Mucosa of stomach (tissue), 1 donor: ENCODE results near the gene CLK3.
"Not testable (repeated sequence)": the region's sequence is repeated elsewhere in the genome, so short reads cannot be mapped to it uniquely, and the experiment has no call there.

Source experiments
- H3K27me3 ChIP-seq: one replicate; pipeline ENCODE4 v1.7.0; 2013; ENCODE audit warnings: mild to moderate bottlenecking, low read length; ENCODE audit not compliant: control insufficient read depth, insufficient read depth
- H3K36me3 ChIP-seq: one replicate; pipeline ENCODE4 v1.7.0; 2013; ENCODE audit warnings: low read length; ENCODE audit not compliant: control insufficient read depth, insufficient read depth
- H3K4me1 ChIP-seq: one replicate; pipeline ENCODE4 v1.7.0; 2013; ENCODE audit warnings: mild to moderate bottlenecking, low read length; ENCODE audit not compliant: control insufficient read depth, insufficient read depth
- H3K4me3 ChIP-seq: one replicate; pipeline ENCODE4 v1.7.0; 2013; ENCODE audit warnings: low read length
- H3K9ac ChIP-seq: one replicate; pipeline ENCODE4 v1.7.0; 2013; ENCODE audit warnings: mild to moderate bottlenecking, low read length, moderate library complexity
- H3K9me3 ChIP-seq: one replicate; pipeline ENCODE4 v1.7.0; 2013; ENCODE audit warnings: mild to moderate bottlenecking, low read length, moderate library complexity; ENCODE audit not compliant: control insufficient read depth
- donor health status: Pancreatic carcinoma.

Gene CLK3

DNA sequence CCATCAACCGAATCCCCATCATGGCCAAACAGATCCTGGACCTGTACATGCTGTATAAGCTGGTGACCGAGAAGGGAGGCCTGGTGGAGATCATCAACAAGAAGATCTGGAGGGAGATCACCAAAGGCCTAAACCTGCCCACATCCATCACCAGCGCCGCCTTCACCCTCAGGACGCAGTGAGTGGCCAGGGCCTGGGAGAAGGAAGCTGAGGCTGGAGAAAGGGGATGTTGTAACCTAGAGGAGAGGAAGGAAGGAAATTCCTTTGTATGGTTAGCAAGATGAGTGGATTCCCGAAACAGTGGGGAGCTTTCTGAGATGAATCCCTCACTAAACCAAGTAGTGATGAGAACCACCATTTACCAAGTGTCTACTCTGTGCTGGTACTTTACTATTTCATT is 25.8 kb upstream of the CLK3 start:
- peaks cover 4% of the 10 kb centered on the region for H3K36me3 ChIP-seq
- no peaks in the 10 kb centered on the region for H3K27me3 ChIP-seq
- H3K4me1 ChIP-seq = no peaks in the 10 kb centered on the region
- H3K4me3 ChIP-seq = no peak overlapping the region
- H3K9me3 ChIP-seq = no peaks in the 10 kb centered on the region
- no peak overlapping the region for H3K9ac ChIP-seq

- Histone ChIP-seq H3K36me3 (peaks cover 4% of the 10 kb centered on the region), H3K9ac (no peak overlapping the region), H3K4me3 (no peak overlapping the region)
Measured at GRCh38 chr15:74592222-74592621, 23.4 kb upstream of the CLK3 start.

DNA sequence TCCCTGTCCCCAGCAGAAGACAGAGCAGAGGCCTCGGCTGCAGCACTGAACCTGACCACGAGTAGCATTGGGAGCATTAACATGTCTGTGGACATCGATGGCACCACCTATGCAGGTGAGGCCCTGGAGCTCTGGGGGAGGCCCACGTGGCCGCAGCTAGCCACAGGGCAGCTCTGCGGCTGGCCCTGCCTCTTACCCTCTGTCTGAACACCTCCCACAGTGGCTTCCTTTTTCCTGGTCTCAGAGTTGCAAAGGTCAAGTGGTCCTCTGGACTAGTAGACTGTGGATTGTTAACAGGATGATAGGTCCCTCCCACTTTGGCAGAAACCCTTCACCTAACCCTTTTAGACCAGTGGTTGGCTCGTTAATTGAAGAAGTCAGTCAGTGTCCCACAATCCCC is 22.5 kb upstream of the CLK3 start:
- Histone ChIP-seq H3K27me3 (no peaks in the 10 kb centered on the region), H3K36me3 (peaks cover 4% of the 10 kb centered on the region), H3K9ac (no peak overlapping the region), H3K4me1 (no peaks in the 10 kb centered on the region), H3K9me3 (no peaks in the 10 kb centered on the region), H3K4me3 (no peak overlapping the region)

More at GRCh38 chr15:74592222-74592621, 23.4 kb upstream of the CLK3 start:
- Histone ChIP-seq H3K27me3 (no peaks in the 10 kb centered on the region), H3K4me1 (no peaks in the 10 kb centered on the region), H3K9me3 (no peaks in the 10 kb centered on the region)

GRCh38 chr15:74594455-74594854 is 21.2 kb upstream of the CLK3 start:
- Histone ChIP-seq H3K36me3 (peaks cover 4% of the 10 kb centered on the region), H3K4me1 (peaks cover 7% of the 10 kb centered on the region), H3K4me3 (no peak overlapping the region), H3K27me3 (no peaks in the 10 kb centered on the region), H3K9ac (no peak overlapping the region), H3K9me3 (no peaks in the 10 kb centered on the region)

GRCh38 chr15:74595271-74595670 is 20.4 kb upstream of the CLK3 start:
- no peaks in the 10 kb centered on the region for H3K27me3 ChIP-seq
- peaks cover 2% of the 10 kb centered on the region for H3K36me3 ChIP-seq

GRCh38 chr15:74596736-74597135 is 18.9 kb upstream of the CLK3 start:
- not testable (repeated sequence) for H3K4me3 ChIP-seq, H3K9ac ChIP-seq, H3K36me3 ChIP-seq, H3K9me3 ChIP-seq, H3K27me3 ChIP-seq
- H3K4me1 ChIP-seq = peaks cover 11% of the 10 kb centered on the region

More at GRCh38 chr15:74595271-74595670, 20.4 kb upstream of the CLK3 start:
- Histone ChIP-seq H3K4me3 (no peak overlapping the region), H3K9me3 (no peaks in the 10 kb centered on the region), H3K4me1 (peaks cover 11% of the 10 kb centered on the region), H3K9ac (no peak overlapping the region)

DNA sequence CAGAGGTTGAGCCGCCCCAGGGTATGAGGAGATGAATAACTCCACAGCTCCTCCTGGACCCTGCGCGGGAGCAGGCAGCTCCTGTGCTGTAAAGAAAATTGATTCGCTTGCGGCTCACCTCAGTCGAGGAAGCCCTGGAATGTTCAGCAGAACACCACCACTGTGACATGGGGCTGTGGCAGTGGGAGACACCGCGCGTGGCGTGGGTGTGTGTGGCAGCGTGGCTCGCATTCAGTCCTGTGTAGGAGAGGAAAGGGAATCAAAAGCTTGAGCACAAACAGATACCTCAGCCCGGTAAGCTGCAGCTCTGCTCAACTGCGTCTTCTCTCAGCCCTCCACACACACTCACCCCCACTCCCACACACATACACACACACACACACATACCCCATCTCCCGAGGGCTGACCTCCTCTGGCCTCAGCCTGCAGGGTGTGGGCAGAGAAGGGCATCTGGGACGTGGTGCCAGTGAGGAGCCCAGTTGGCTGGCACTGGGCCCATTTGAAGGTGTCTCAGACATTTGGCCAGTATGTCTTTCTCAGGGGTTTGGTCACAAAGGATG is 18.4 kb upstream of the CLK3 start:
- H3K9me3 ChIP-seq, H3K36me3 ChIP-seq, H3K4me3 ChIP-seq, H3K27me3 ChIP-seq, H3K9ac ChIP-seq: not testable (repeated sequence)
- peaks cover 11% of the 10 kb centered on the region for H3K4me1 ChIP-seq

DNA sequence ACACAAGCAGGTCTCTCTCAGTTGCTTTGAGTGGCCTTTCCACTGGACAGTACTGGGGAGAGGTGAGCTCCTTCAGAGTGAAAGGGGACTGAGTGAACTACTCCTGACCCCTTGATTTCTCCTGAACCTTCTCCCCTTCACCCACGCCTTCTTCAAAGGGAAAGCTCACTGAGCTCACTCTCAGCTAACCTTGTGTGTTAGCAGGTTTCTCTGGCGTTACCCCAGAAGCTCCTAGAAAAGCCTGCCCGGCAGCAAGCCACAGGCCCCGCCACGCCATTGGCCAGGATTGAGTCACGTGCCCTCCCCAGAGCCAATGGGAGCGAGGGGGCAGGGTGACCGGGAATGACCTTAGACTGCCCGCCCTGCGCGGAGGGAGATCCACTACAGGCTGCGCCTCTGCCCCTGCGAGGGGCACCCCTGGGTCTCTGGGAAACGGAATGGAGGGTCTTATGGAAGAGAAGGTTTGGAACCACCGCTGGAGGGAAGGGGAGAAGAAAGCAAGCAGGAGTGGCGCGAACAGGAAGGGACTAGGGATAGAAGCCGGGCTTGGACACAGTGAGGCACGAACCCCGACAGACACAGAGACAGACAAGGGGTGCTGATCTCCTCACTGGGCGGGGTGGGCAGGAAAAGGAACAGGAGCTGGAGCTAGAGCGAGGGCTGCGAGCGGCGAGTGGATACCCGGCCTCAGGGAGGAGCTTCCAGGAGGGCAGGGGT is 17.4 kb upstream of the CLK3 start:
- H3K36me3 ChIP-seq = no peaks in the 10 kb centered on the region
- H3K4me3 ChIP-seq = peak overlapping the region; percentile 74
- H3K27me3 ChIP-seq = no peaks in the 10 kb centered on the region
- peaks cover 11% of the 10 kb centered on the region for H3K4me1 ChIP-seq
- H3K9ac ChIP-seq = peak overlapping the region; percentile 90
- H3K9me3 ChIP-seq = no peaks in the 10 kb centered on the region

DNA sequence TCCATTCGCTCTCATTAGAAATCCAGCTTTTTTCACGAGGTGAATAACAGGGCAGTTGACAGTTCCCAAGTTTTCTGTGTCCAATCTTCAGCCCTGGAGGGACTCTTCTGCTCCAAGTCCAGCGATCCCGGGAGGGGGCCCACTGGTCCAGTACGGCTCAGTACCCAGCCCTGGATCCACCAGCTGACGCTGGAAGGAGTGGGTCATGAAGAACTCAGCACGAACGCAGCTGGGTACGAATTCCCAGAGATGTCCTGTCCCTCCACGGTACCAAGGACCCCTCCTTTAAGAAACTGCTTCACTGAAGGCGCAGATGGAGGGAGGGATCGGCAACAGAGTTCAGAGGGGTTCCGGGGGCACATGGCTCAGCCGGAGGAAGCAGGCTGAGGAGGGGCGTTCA is 16.5 kb upstream of the CLK3 start:
- Histone ChIP-seq H3K4me3 (peak overlapping the region; percentile 74), H3K9ac (peak overlapping the region; percentile 90), H3K4me1 (peaks cover 11% of the 10 kb centered on the region), H3K9me3 (no peaks in the 10 kb centered on the region), H3K36me3 (no peaks in the 10 kb centered on the region), H3K27me3 (no peaks in the 10 kb centered on the region)

DNA sequence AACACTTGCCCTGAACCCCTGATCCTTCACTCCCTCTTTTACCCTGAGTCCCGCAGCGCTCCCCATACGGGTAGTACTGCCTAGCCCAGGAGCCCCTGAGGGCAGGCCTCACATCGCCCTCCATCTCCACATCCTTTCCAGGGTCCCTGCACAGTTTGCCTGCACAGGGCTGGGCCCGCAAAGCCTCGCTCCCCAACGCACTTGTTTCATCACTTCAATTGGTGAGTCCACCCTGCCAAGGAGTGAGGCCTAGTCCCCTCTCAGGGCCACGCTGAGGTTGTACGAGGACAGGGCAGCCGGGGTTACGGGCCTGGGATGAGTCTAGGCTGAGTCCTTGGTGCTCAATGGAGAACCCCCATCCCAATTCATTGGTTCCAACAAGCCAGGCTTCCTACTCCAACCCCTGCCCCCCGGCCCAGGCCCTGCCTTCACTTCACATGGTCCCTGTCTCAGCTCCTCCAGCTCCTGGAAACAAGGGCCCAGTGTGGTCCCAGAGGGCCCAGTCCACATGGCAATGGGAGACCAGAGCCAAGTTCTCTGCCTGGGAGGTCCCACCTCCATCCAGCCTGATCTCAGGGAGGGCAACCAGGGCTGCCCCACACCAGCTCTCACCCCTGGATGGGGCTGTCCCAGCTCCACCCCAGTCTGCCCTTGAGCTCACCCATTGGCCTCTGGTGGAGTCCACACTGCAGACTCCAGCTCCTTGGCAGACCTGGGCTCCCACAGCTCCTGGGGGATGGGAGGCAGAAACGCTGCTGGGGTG is 12.4 kb upstream of the CLK3 start:
- no peaks in the 10 kb centered on the region for H3K36me3 ChIP-seq
- no peaks in the 10 kb centered on the region for H3K9me3 ChIP-seq
- H3K4me3 ChIP-seq = no peak overlapping the region
- peaks cover 11% of the 10 kb centered on the region for H3K4me1 ChIP-seq
- H3K9ac ChIP-seq = no peak overlapping the region
- no peaks in the 10 kb centered on the region for H3K27me3 ChIP-seq

GRCh38 chr15:74603789-74604705 is 11.6 kb upstream of the CLK3 start:
- peaks cover 8% of the 10 kb centered on the region for H3K4me1 ChIP-seq
- H3K36me3 ChIP-seq = no peaks in the 10 kb centered on the region
- H3K4me3 ChIP-seq = no peak overlapping the region
- H3K27me3 ChIP-seq = peaks cover 3% of the 10 kb centered on the region
- no peaks in the 10 kb centered on the region for H3K9me3 ChIP-seq
- no peak overlapping the region for H3K9ac ChIP-seq
